ENCODE results near the gene CLEC1A. TPM values are rescaled to one million over a fixed set of nuclear protein-coding genes. Genes with fewer than 3 reads are reported as not detected.

CLEC1A gene
- total RNA-seq, 2 experiments from 2014 or later = not detected

DNA sequence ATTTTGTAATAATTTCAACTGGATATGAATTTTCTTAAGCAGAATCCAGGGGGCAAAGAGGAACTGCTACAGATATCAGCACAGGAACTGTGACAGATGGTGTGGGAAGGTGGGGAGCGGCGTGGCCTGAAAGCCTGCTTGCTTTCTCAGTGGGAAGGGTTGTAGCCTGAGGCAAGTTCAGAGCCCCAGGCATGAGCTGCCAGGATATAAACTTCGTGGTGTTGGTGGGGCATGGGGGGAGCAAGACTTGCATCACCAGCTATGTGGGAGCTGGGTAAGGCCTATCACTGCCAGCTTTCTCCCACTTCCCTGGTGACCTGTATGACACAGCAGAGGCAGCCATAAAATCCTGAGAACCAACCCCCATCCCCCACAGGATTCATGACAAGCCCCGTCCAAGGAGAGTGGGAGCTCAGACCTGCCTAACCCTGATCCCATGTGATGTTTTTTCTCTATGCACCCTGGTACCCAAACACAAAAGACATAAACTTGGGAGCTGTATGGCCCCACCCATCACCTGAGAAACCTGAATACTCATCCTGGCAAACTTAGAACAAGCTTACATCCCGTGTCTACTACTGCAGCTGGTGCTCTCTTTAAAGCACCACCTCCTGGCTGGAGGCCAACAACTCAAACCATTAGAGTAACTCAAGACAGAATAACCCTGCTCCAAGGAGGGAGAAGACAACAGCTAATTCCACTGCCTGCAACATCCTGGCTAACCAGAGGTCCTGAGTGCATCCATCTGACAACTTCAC lies 16.5 kb downstream of the CLEC1A start:
- Histone ChIP-seq H3K4me3 (ENCODE audit: low read depth, low read length, poor library complexity, severe bottlenecking) (no peak overlapping the region), H3K27ac (ENCODE audit: low read depth, low read length, poor library complexity, severe bottlenecking) (no peak overlapping the region), H3K9me3 (ENCODE audit: low read length) (no peaks in the 10 kb centered on the region), H3K79me2 (ENCODE audit: insufficient read depth, low read depth, low read length) (no peaks in the 10 kb centered on the region), H4K20me1 (ENCODE audit: insufficient read depth, low read length) (no peaks in the 10 kb centered on the region), H3K9me2 (ENCODE audit: insufficient read depth, low read length) (no peaks in the 10 kb centered on the region), H3K4me1 (ENCODE audit: insufficient read depth, low read length, poor library complexity, severe bottlenecking) (no peaks in the 10 kb centered on the region), H3K36me3 (ENCODE audit: insufficient read depth, low read length) (no peaks in the 10 kb centered on the region), H2AFZ (ENCODE audit: low read length) (no peak overlapping the region), H3K4me2 (ENCODE audit: low read length) (no peak overlapping the region)
- CTCF ChIA-PET (ENCODE audit: unreplicated experiment) = no interaction called here
- DNase-seq (ENCODE audit: low spot score) = no peak
- intact Hi-C loops (cut with micrococcal nuclease; ENCODE audit: unreplicated experiment) = no loop called here
- BruUV-seq (replicated peaks) = no TSS peak
- POLR2A ChIA-PET = interaction anchor here (0.6 kb wide), 1 partner anchor 217 kb away, joined by 7 read pairs; no protein-coding TSS in a partner anchor
- TF ChIP-seq, protein P1, sequence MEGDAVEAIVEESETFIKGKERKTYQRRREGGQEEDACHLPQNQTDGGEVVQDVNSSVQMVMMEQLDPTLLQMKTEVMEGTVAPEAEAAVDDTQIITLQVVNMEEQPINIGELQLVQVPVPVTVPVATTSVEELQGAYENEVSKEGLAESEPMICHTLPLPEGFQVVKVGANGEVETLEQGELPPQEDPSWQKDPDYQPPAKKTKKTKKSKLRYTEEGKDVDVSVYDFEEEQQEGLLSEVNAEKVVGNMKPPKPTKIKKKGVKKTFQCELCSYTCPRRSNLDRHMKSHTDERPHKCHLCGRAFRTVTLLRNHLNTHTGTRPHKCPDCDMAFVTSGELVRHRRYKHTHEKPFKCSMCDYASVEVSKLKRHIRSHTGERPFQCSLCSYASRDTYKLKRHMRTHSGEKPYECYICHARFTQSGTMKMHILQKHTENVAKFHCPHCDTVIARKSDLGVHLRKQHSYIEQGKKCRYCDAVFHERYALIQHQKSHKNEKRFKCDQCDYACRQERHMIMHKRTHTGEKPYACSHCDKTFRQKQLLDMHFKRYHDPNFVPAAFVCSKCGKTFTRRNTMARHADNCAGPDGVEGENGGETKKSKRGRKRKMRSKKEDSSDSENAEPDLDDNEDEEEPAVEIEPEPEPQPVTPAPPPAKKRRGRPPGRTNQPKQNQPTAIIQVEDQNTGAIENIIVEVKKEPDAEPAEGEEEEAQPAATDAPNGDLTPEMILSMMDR (conservative IDR thresholded peaks at IDR 0.05; ENCODE audit: low read length) = no peak
- no peak for TF ChIP-seq EZH2phosphoT487 (IDR thresholded peaks at IDR 0.05; ENCODE audit: borderline replicate concordance, low read depth, low read length)

- Histone ChIP-seq H3K79me2 (ENCODE audit: insufficient read depth, low read depth, low read length) (no peaks in the 10 kb centered on the region), H3K4me1 (ENCODE audit: insufficient read depth, low read length, poor library complexity, severe bottlenecking) (peaks cover 4% of the 10 kb centered on the region), H3K27ac (ENCODE audit: low read depth, low read length, poor library complexity, severe bottlenecking) (no peak overlapping the region), H4K20me1 (ENCODE audit: insufficient read depth, low read length) (no peaks in the 10 kb centered on the region), H3K9me3 (ENCODE audit: low read length) (no peaks in the 10 kb centered on the region), H3K9me2 (ENCODE audit: insufficient read depth, low read length) (no peaks in the 10 kb centered on the region), H3K4me3 (ENCODE audit: low read depth, low read length, poor library complexity, severe bottlenecking) (no peak overlapping the region), H3K36me3 (ENCODE audit: insufficient read depth, low read length) (no peaks in the 10 kb centered on the region), H2AFZ (ENCODE audit: low read length) (no peak overlapping the region), H3K4me2 (ENCODE audit: low read length) (no peak overlapping the region)
- ChIA-PET CTCF (ENCODE audit: unreplicated experiment) (no interaction called here), POLR2A (no interaction called here)
- TF ChIP-seq, protein P1 (conservative IDR thresholded peaks at IDR 0.05; ENCODE audit: low read length) = no peak
- TF ChIP-seq EZH2phosphoT487 (IDR thresholded peaks at IDR 0.05; ENCODE audit: borderline replicate concordance, low read depth, low read length) = no peak
- no peak for DNase-seq (ENCODE audit: low spot score)
- intact Hi-C loops (cut with micrococcal nuclease; ENCODE audit: unreplicated experiment) = no loop called here
- BruUV-seq (replicated peaks) = no TSS peak
Measured at GRCh38 chr12:10075451-10075850, 23.3 kb downstream of the CLEC1A start.

GRCh38 chr12:10073261-10073660 lies 25.5 kb downstream of the CLEC1A start:
- Histone ChIP-seq H3K9me2 (ENCODE audit: insufficient read depth, low read length) (no peaks in the 10 kb centered on the region), H3K4me1 (ENCODE audit: insufficient read depth, low read length, poor library complexity, severe bottlenecking) (peaks cover 5% of the 10 kb centered on the region), H3K79me2 (ENCODE audit: insufficient read depth, low read depth, low read length) (no peaks in the 10 kb centered on the region), H3K4me2 (ENCODE audit: low read length) (no peak overlapping the region), H4K20me1 (ENCODE audit: insufficient read depth, low read length) (no peaks in the 10 kb centered on the region), H3K9me3 (ENCODE audit: low read length) (no peaks in the 10 kb centered on the region), H3K36me3 (ENCODE audit: insufficient read depth, low read length) (no peaks in the 10 kb centered on the region), H3K4me3 (ENCODE audit: low read depth, low read length, poor library complexity, severe bottlenecking) (no peak overlapping the region), H3K27ac (ENCODE audit: low read depth, low read length, poor library complexity, severe bottlenecking) (no peak overlapping the region), H2AFZ (ENCODE audit: low read length) (no peak overlapping the region)
- intact Hi-C loops (cut with micrococcal nuclease; ENCODE audit: unreplicated experiment) = no loop called here
- ChIA-PET CTCF (ENCODE audit: unreplicated experiment) (no interaction called here), POLR2A (no interaction called here)
- no TSS peak for BruUV-seq (replicated peaks)
- TF ChIP-seq EZH2phosphoT487 (IDR thresholded peaks at IDR 0.05; ENCODE audit: borderline replicate concordance, low read depth, low read length) = no peak
- TF ChIP-seq, protein P1 (conservative IDR thresholded peaks at IDR 0.05; ENCODE audit: low read length) = no peak
- DNase-seq (ENCODE audit: low spot score) = no peak
